ENCODE data around the gene RFC5. TPM values are rescaled to one million over a fixed set of nuclear protein-coding genes. Genes with fewer than 3 reads are reported as not detected.
"Not testable (repeated sequence)": the region's sequence is repeated elsewhere in the genome, so short reads cannot be mapped to it uniquely, and the experiment has no call there.

RFC5 gene
- total and polyA plus RNA-seq, 2 of the 8 experiments (the other 6 are each of a cell fraction or from before 2014, with no cell fraction given), result 34.4 to 40.6 TPM

DNA sequence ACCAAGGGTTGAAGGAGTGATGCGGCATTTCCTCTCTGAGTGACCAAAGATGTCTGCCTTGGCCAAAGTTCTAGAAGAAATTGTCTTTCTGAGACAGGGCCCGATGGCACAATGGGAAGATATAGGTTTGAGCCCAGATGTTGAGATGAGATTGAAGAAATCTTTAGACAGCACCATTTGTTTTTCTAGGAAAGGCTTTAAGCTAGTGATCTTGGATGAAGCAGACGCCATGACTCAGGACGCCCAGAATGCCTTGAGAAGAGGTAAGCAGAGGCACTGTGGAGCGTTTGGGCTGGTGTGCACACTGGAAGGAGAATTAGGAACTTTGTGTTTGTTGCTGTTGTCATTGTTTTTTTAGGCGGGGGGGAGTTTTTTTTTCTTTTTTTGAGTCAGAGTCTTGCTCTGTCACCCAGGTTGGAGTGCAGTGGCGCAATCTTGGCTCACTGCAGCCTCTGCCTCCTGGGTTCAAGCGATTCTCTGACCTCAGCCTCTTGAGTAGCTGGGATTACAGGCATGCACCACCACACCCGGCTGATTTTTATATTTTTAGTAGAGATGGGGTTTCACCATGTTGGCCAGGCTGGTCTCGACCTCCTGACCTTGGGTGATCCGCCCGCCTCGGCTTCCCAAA is 5.7 kb downstream of the RFC5 start:
- H4K5ac ChIP-seq (ENCODE audit: insufficient read length, low read depth, low read length); H3K27ac ChIP-seq (ENCODE audit: low read depth, low read length); H3K9ac ChIP-seq (replicated peaks in 1 of 4; ENCODE audit: extremely low read depth in 1 of 4, low read depth in 3 of 4, low read length in 3 of 4); H3K4me2 ChIP-seq (ENCODE audit: insufficient read depth in 1 of 2, low read depth in 2 of 2, low read length in 2 of 2); H3K14ac ChIP-seq (ENCODE audit: insufficient read length); FAIRE-seq; H3K23ac ChIP-seq (ENCODE audit: insufficient read length); H2BK20ac ChIP-seq (ENCODE audit: low read length); H4K91ac ChIP-seq (replicated peaks; ENCODE audit: insufficient read length, low read length); H3K9me3 ChIP-seq (ENCODE audit: insufficient read depth in 2 of 2, low read depth in 1 of 2, low read length in 1 of 2); H2BK120ac ChIP-seq (replicated peaks; ENCODE audit: low read depth, low read length); H3K27me3 ChIP-seq (replicated peaks in 1 of 4; ENCODE audit: control insufficient read depth in 3 of 4, extremely low read depth in 1 of 4, insufficient read depth in 3 of 4, low read length in 3 of 4); H3K56ac ChIP-seq (replicated peaks; ENCODE audit: insufficient read length, low read depth, low read length); H2AK5ac ChIP-seq (ENCODE audit: low read depth, low read length); H3K4me1 ChIP-seq (replicated peaks in 1 of 4; ENCODE audit: control insufficient read depth in 3 of 4, insufficient read depth in 4 of 4, low read length in 3 of 4); H3K4me3 ChIP-seq (ENCODE audit: extremely low read depth in 1 of 4, insufficient read depth in 2 of 4, low read depth in 3 of 4, low read length in 4 of 4); H3K23me2 ChIP-seq (ENCODE audit: low read depth, low read length); H4K8ac ChIP-seq (ENCODE audit: extremely low read depth, insufficient read depth, low read length); H4K20me1 ChIP-seq (replicated peaks in 1 of 2; ENCODE audit: control insufficient read depth in 1 of 2, insufficient read depth in 2 of 2, low read length in 2 of 2); H3K4ac ChIP-seq (replicated peaks; ENCODE audit: insufficient read length, low read depth, low read length); DNase-seq (ENCODE audit: low read depth in 1 of 2, low spot score in 2 of 2); H2BK12ac ChIP-seq (ENCODE audit: low read depth, low read length); H2BK15ac ChIP-seq (ENCODE audit: low read length); H3K79me1 ChIP-seq (ENCODE audit: low read depth, low read length); H2AFZ ChIP-seq (ENCODE audit: low read length); H3K18ac ChIP-seq (ENCODE audit: extremely low read depth, low read length); H2BK5ac ChIP-seq (ENCODE audit: low read depth, low read length): not testable (repeated sequence)
- Histone ChIP-seq H3K36me3 (ENCODE audit: control insufficient read depth in 2 of 4, insufficient read depth in 4 of 4, low read length in 3 of 4) (peaks cover 20 to 73% (median 56%) of the 10 kb centered on the region in 4 experiments), H3K79me2 (ENCODE audit: control insufficient read depth in 1 of 2, insufficient read depth in 2 of 2, low read length in 2 of 2) (peaks cover 8 to 12% of the 10 kb centered on the region in 2 experiments; a peak in 3 of 4 replicates)
- POLR2A ChIA-PET (ENCODE audit: partially characterized antibody), result interaction anchor here (0.9 to 9.0 kb wide), 2 partner anchors 10 to 18 kb away, joined by 3 to 113 read pairs; no protein-coding TSS in a partner anchor
- CTCF ChIA-PET (ENCODE audit: partially characterized antibody), result interaction anchor here (0.8 to 1.9 kb wide), 3 partner anchors 13 to 165 kb away, joined by 3 to 5 read pairs (median 4); no protein-coding TSS in a partner anchor
- WGBS, 2 experiments (ENCODE audit: extremely low coverage in 1 of 2, insufficient coverage in 1 of 2, insufficient read length in 1 of 2, insufficient replicate concordance in 2 of 2, low coverage in 1 of 2, low lambda C conversion rate in 2 of 2, missing lambda C conversion rate in 1 of 2), result 92% methylated on average over 13 of the region's 13 CpGs; no CpG with 5 or more reads in 1 of the 2 experiments
